Rectal smooth muscle tissue (tissue), 1 donor: Measurements from ENCODE around the gene CHRM4.
A peak's percentile ranks its signal among the peaks of the same experiment; 100 is the strongest.

Source experiments
- H3K27ac ChIP-seq: one replicate; pipeline ENCODE4 v1.7.0; 2013; ENCODE audit warnings: low read depth, low read length, inconsistent platforms
- H3K27me3 ChIP-seq: one replicate; pipeline ENCODE4 v1.7.0; 2013; ENCODE audit warnings: low read length; ENCODE audit not compliant: control insufficient read depth, insufficient read depth
- H3K36me3 ChIP-seq: one replicate; pipeline ENCODE4 v1.7.0; 2013; ENCODE audit warnings: low read length; ENCODE audit not compliant: control insufficient read depth, insufficient read depth
- H3K4me1 ChIP-seq: one replicate; pipeline ENCODE4 v1.7.0; 2013; ENCODE audit warnings: low read length; ENCODE audit not compliant: control insufficient read depth, insufficient read depth
- H3K4me3 ChIP-seq: one replicate; pipeline ENCODE4 v1.7.0; 2013; ENCODE audit warnings: low read length
- H3K9ac ChIP-seq: one replicate; pipeline ENCODE4 v1.7.0; 2013; ENCODE audit warnings: low read length

The CHRM4 gene

GRCh38 chr11:46393231-46393616 is 1.6 kb upstream of the CHRM4 start:
- peaks cover 8% of the 10 kb centered on the region for H3K36me3 ChIP-seq
- no peak overlapping the region for H3K27ac ChIP-seq
- peaks cover 20% of the 10 kb centered on the region for H3K27me3 ChIP-seq
- no peak overlapping the region for H3K4me3 ChIP-seq
- H3K4me1 ChIP-seq = no peaks in the 10 kb centered on the region
- H3K9ac ChIP-seq = no peak overlapping the region

- Histone ChIP-seq H3K4me3 (peak overlapping the region; percentile 44), H3K36me3 (peaks cover 4% of the 10 kb centered on the region), H3K4me1 (no peaks in the 10 kb centered on the region), H3K9ac (no peak overlapping the region), H3K27me3 (peaks cover 20% of the 10 kb centered on the region), H3K27ac (no peak overlapping the region)
Observed at GRCh38 chr11:46392421-46393230, 1.1 kb upstream of the CHRM4 start.

DNA sequence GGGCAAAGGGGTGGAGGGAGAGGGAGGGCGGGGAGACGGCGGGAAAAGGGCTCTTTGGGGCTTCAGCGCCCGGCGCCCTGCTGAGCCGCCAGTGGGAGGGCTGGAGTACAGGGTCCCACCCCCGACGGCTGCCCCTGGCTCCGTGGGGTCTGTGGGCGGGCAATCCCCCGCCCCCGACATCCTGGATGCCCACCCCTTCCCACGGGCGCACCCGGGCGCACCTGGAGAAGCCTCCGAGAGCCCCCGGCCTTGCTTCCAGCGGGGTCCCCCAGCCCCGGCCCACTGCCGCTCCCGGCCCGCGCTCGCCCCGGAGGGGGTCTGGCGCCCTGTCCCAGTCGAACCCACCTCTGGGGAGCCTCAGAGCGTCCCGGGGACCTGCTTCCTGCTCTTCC is 394 bp downstream of the CHRM4 start:
- Histone ChIP-seq H3K27ac (no peak overlapping the region), H3K36me3 (no peaks in the 10 kb centered on the region), H3K27me3 (peaks cover 27% of the 10 kb centered on the region), H3K4me1 (no peaks in the 10 kb centered on the region), H3K4me3 (no peak overlapping the region), H3K9ac (no peak overlapping the region)

- Histone ChIP-seq H3K9ac (no peak overlapping the region), H3K4me1 (no peaks in the 10 kb centered on the region), H3K27ac (no peak overlapping the region), H3K27me3 (peaks cover 27% of the 10 kb centered on the region), H3K36me3 (no peaks in the 10 kb centered on the region), H3K4me3 (no peak overlapping the region)
Observed at GRCh38 chr11:46390331-46391171, 1.0 kb downstream of the CHRM4 start.

DNA sequence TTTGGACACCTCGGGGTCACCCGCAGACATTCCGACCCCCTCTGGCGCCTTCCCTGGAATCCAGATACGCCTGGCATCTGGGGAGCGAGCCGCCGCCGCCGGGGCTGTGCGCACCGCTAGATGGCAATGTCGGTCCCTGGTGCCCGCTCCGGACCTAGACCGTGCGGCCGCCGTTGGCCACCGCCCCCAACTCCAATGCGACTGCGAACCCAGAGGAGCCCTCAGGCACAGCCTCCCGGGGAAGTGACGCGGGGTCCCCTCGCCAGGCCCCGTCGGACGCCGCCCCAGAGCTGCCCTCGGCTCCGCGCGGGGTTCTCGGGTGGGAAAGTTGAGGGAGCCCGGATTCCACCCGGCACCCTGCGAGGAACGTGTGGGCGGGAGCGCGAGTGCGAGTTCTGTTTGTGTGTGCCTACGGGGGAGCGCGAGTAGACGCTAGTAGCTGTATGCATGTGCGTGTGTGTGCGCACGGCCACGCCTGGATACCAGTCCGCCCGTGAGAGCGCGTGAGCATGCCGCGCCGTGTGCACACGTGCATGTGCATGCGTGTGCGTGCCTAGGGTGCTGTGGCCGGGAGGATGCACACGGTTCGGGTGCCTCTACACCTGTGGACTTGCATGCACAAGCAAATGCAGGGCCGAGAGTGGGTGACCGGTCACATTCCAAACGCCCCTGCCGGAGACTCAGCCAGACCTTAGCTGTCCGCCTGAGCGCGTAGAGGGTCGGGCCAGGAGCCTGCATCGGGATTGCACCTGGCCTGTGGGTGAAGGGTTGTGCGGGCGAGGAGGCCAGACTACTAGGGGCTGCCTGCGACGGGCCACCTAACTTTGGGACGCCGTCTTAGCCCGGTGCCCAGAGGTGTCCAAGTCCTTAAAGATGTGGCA is 1.9 kb downstream of the CHRM4 start:
- H3K27me3 ChIP-seq = peaks cover 33% of the 10 kb centered on the region
- H3K4me3 ChIP-seq = peak overlapping the region; percentile 61
- H3K36me3 ChIP-seq = no peaks in the 10 kb centered on the region
- H3K27ac ChIP-seq = no peak overlapping the region
- H3K4me1 ChIP-seq = no peaks in the 10 kb centered on the region
- H3K9ac ChIP-seq = no peak overlapping the region

GRCh38 chr11:46388619-46389449 is 2.7 kb downstream of the CHRM4 start:
- no peak overlapping the region for H3K27ac ChIP-seq
- H3K9ac ChIP-seq = no peak overlapping the region
- H3K27me3 ChIP-seq = peaks cover 36% of the 10 kb centered on the region
- no peak overlapping the region for H3K4me3 ChIP-seq
- no peaks in the 10 kb centered on the region for H3K36me3 ChIP-seq
- no peaks in the 10 kb centered on the region for H3K4me1 ChIP-seq

DNA sequence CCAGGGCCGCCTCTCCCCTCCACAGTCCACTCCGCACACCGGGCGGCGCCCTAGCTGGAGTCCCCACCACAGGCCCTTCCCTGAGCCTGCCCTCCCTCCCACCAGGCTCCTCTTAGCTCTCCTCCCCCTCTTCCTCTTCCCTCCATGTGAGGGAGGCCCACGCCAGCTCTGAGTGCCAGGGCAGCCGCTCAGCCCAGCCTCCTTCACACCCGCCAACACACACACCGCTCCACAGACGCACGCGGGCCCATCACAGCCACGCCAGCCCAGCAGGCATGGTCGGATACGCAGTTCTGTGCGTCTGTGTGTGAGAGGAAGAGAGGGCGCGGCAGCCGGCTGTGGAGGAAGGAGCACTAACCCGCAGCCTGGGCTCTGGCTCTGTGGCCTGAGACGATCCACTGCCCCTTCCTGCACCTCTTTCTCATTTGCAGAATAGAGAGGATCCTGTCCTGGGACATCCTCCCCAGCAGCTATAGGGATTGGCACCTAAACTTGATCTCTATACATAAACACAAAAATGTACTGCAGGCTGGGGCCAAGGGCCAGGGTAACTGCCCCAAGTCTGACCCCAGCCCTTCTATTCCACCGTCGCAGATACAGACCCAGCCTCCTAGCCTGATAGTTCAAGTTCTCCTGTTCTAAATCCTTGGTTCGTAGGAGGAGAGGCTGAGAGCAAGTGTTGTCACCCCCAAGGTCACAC is 3.5 kb downstream of the CHRM4 start:
- Histone ChIP-seq H3K36me3 (no peaks in the 10 kb centered on the region), H3K4me1 (no peaks in the 10 kb centered on the region), H3K27me3 (peaks cover 36% of the 10 kb centered on the region), H3K9ac (no peak overlapping the region), H3K27ac (no peak overlapping the region), H3K4me3 (no peak overlapping the region)

DNA sequence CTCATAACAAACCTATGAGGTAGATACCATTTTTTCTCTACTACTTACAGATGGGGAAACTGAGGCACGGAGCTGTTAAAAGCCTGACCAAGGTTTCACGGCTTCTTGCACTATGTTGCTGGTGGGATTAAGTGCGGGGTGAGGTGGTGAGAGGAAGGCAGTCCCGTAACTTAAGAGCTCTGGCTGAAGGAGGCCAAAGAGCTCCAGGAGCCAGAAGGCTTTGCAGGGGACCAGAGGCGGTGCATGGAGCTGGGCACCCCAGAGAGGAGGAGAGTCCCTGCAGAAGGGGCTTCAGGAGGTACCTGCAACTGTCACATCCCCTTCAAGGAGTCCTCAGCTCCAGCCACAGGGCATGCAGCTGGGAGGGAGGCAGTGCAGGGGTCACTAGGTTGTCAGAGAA is 4.1 kb downstream of the CHRM4 start:
- Histone ChIP-seq H3K4me3 (no peak overlapping the region), H3K36me3 (no peaks in the 10 kb centered on the region), H3K27me3 (peaks cover 36% of the 10 kb centered on the region), H3K4me1 (peaks cover 1% of the 10 kb centered on the region), H3K9ac (no peak overlapping the region), H3K27ac (no peak overlapping the region)

DNA sequence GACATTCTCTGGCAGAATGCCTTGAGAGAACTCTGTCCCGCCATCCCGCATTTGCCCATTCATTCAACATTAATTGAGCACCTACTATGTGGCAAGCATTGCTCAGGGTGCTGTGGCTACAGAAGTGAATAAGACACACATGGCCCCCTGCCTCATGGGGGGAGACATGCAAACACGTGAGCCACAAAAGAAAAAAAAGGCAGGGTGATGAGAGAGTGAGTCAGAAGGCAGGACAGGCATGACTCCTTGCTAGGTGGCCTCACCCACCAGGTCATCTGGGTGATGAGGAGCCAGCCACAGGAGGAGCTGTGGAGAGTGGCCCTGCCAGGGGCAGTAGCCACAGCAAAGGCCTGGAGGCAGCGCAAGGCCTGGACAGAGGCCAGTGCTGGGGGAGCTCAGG is 4.9 kb downstream of the CHRM4 start:
- H3K4me1 ChIP-seq = peaks cover 3% of the 10 kb centered on the region
- no peak overlapping the region for H3K4me3 ChIP-seq
- no peak overlapping the region for H3K27ac ChIP-seq
- H3K9ac ChIP-seq = no peak overlapping the region
- peaks cover 41% of the 10 kb centered on the region for H3K27me3 ChIP-seq
- H3K36me3 ChIP-seq = no peaks in the 10 kb centered on the region

GRCh38 chr11:46386005-46386578 is 5.5 kb downstream of the CHRM4 start:
- no peaks in the 10 kb centered on the region for H3K36me3 ChIP-seq
- H3K4me3 ChIP-seq = no peak overlapping the region
- peaks cover 37% of the 10 kb centered on the region for H3K27me3 ChIP-seq
- H3K27ac ChIP-seq = no peak overlapping the region
- no peak overlapping the region for H3K9ac ChIP-seq
- peaks cover 3% of the 10 kb centered on the region for H3K4me1 ChIP-seq
